ENCODE data around the gene NEK3.
"Not testable (repeated sequence)": the region's sequence is repeated elsewhere in the genome, so short reads cannot be mapped to it uniquely, and the experiment has no call there.

DNA sequence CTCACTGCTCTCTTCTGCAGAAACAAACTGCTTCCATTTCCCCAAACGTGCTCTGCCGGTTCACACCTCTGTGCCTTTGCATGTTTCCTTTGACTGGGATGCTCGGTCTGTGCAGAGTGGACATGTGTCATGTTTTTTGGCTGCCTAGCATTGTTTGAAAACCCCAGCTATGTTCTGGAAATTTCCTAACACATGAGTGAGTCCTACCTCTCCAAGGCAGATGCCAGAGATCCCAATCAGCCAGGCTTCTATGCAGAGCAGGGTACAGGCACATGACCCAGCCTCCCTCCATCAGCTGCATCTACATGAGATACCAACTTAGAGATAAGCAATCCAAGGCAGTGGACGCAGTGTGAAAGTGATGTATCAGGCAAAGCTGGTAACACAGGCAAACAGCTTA lies 45.1 kb upstream of the NEK3 start:
- TF ChIP-seq, protein P1, sequence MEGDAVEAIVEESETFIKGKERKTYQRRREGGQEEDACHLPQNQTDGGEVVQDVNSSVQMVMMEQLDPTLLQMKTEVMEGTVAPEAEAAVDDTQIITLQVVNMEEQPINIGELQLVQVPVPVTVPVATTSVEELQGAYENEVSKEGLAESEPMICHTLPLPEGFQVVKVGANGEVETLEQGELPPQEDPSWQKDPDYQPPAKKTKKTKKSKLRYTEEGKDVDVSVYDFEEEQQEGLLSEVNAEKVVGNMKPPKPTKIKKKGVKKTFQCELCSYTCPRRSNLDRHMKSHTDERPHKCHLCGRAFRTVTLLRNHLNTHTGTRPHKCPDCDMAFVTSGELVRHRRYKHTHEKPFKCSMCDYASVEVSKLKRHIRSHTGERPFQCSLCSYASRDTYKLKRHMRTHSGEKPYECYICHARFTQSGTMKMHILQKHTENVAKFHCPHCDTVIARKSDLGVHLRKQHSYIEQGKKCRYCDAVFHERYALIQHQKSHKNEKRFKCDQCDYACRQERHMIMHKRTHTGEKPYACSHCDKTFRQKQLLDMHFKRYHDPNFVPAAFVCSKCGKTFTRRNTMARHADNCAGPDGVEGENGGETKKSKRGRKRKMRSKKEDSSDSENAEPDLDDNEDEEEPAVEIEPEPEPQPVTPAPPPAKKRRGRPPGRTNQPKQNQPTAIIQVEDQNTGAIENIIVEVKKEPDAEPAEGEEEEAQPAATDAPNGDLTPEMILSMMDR (IDR thresholded peaks at IDR 0.05; ENCODE audit: poor library complexity, severe bottlenecking), result not testable (repeated sequence)
- TF ChIP-seq EP300 (conservative IDR thresholded peaks at IDR 0.05; ENCODE audit: poor library complexity, severe bottlenecking); REST (IDR thresholded peaks at IDR 0.05; ENCODE audit: borderline replicate concordance); TAF1 (IDR thresholded peaks at IDR 0.05; ENCODE audit: low read depth); POLR2AphosphoS5 (IDR thresholded peaks at IDR 0.05); MXI1 (conservative IDR thresholded peaks at IDR 0.05; ENCODE audit: poor library complexity, severe bottlenecking); EZH2 (IDR thresholded peaks at IDR 0.05; ENCODE audit: borderline replicate concordance, insufficient read depth, low read length, poor library complexity, severe bottlenecking): not testable (repeated sequence)
